SK-N-SH (cell line): ENCODE results near the gene THSD4. TPM values are rescaled to one million over a fixed set of nuclear protein-coding genes. Genes with fewer than 3 reads are reported as not detected.

ENCODE experiments used
- CTCF ChIA-PET: fragments of 300-600, 350-600 bp; formaldehyde crosslinking; extraction: SDS; loops from one replicate; lab custom pipeline; 2021; lab: Yijun Ruan, JAX
- POLR2A ChIA-PET: fragments of 350-600 bp; sonication (Branson Sonifier 250); formaldehyde crosslinking; extraction: SDS; loops from one replicate; lab custom pipeline; 2020; ENCODE audit warnings: antibody characterized with exemption, inconsistent platforms; lab: Yijun Ruan, JAX
- DNase-seq: peaks from one replicate; pipeline ENCODE4 v3.0.0; 2012
- H2AFZ ChIP-seq: fragments of 200-600 bp; sonication (generic); 2 replicates; pipeline ENCODE4 v1.8.1; 2016; ENCODE audit warnings: antibody characterized with exemption, mild to moderate bottlenecking, low read depth
- H3F3A ChIP-seq: fragments of 200-600 bp; sonication (generic); replicated peaks from 2 replicates; pipeline ENCODE3; 2016; ENCODE audit warnings: antibody characterized with exemption, mild to moderate bottlenecking; ENCODE audit not compliant: insufficient read depth
- H3K27ac ChIP-seq, 2 experiments: fragments of 200-500 bp in 1 of 2; fragments of 200-600 bp in 1 of 2; sonication (Bioruptor generic) in 1 of 2; sonication (generic), shearing (Covaris generic) in 1 of 2; 2 replicates each; pipeline versions ENCODE4 v1.5.1 to v1.6.1; 2014 to 2016; ENCODE audit warnings: low read depth in 2 of 2, inconsistent platforms in 1 of 2, low read length in 1 of 2, mild to moderate bottlenecking in 1 of 2, mixed read lengths in 1 of 2
- H3K27me3 ChIP-seq: fragments of 200-600 bp; sonication (generic), shearing (Covaris generic); 2 replicates; pipeline ENCODE4 v1.6.1; 2016; ENCODE audit warnings: mixed run types; ENCODE audit not compliant: insufficient read depth
- H3K36me3 ChIP-seq, 2 experiments: fragments of 200-500 bp in 1 of 2; fragments of 200-600 bp in 1 of 2; sonication (Bioruptor generic) in 1 of 2; sonication (generic) in 1 of 2; replicated peaks in 1 of 2; 2 replicates each; pipeline versions ENCODE3 to v1.5.1; 2014 to 2016; ENCODE audit warnings: low read length in 1 of 2, mild to moderate bottlenecking in 1 of 2; ENCODE audit not compliant: insufficient read depth in 2 of 2, control insufficient read depth in 1 of 2
- H3K4me1 ChIP-seq, 2 experiments: fragments of 200-500 bp in 1 of 2; fragments of 200-600 bp in 1 of 2; sonication (Bioruptor generic) in 1 of 2; sonication (generic), shearing (Covaris generic) in 1 of 2; 2 replicates each; pipeline versions ENCODE4 v1.5.1 to v1.6.1; 2014 to 2016; ENCODE audit warnings: low read depth in 1 of 2, low read length in 1 of 2, mixed run types in 1 of 2; ENCODE audit not compliant: insufficient read depth in 2 of 2, control insufficient read depth in 1 of 2
- H3K4me2 ChIP-seq: fragments of 200-600 bp; sonication (generic), shearing (Covaris generic); 2 replicates; pipeline ENCODE4 v1.6.1; 2017; ENCODE audit warnings: mixed run types
- H3K4me3 ChIP-seq, 2 experiments: fragments of 200-500 bp in 1 of 2; fragments of 200-600 bp in 1 of 2; sonication (Bioruptor generic) in 1 of 2; sonication (generic), shearing (Covaris generic) in 1 of 2; 2 replicates each; pipeline versions ENCODE4 v1.5.1 to v1.8.1; 2014 to 2016; ENCODE audit warnings: low read depth in 2 of 2, inconsistent platforms in 1 of 2, low read length in 1 of 2, mild to moderate bottlenecking in 1 of 2, mixed read lengths in 1 of 2, moderate library complexity in 1 of 2
- H3K79me2 ChIP-seq: fragments of 200-600 bp; sonication (generic); 2 replicates; pipeline ENCODE4 v1.8.1; 2017; ENCODE audit warnings: mild to moderate bottlenecking; ENCODE audit not compliant: insufficient read depth
- H3K9ac ChIP-seq: fragments of 200-600 bp; sonication (generic); 2 replicates; pipeline ENCODE4 v1.6.1; 2017; ENCODE audit warnings: mixed run types
- H3K9me2 ChIP-seq: fragments of 200-600 bp; sonication (generic); 2 replicates; pipeline ENCODE4 v1.6.1; 2017; ENCODE audit warnings: mixed run types
- H3K9me3 ChIP-seq: fragments of 200-600 bp; sonication (generic); 2 replicates; pipeline ENCODE4 v1.6.1; 2017; ENCODE audit warnings: mixed run types, mild to moderate bottlenecking, moderate library complexity
- H4K20me1 ChIP-seq: fragments of 200-600 bp; sonication (generic); 2 replicates; pipeline ENCODE4 v1.6.1; 2017; ENCODE audit warnings: mild to moderate bottlenecking, mixed run types; ENCODE audit not compliant: insufficient read depth
- CHD2 ChIP-seq: fragments of 150-350 bp; IDR thresholded peaks from 2 replicates; pipeline ENCODE4 v1.6.1; 2018; ENCODE audit warnings: low read length; ENCODE audit not compliant: partially characterized antibody
- CTCF ChIP-seq: fragments of 200-600 bp; sonication (generic); IDR thresholded peaks from 2 replicates; pipeline ENCODE4 v1.6.1; 2017; ENCODE audit warnings: antibody characterized with exemption, mild to moderate bottlenecking, moderate library complexity
- EP300 ChIP-seq, 2 experiments: IDR thresholded peaks; 2 replicates each; pipeline versions ENCODE4 v1.4.0 to v1.6.1; 2012; ENCODE audit warnings: borderline replicate concordance in 1 of 2, low read depth in 1 of 2, low read length in 1 of 2
- FOSL2 ChIP-seq: IDR thresholded peaks from 2 replicates; pipeline ENCODE4 v1.4.0; 2012; ENCODE audit warnings: low read depth, mild to moderate bottlenecking, moderate library complexity, borderline replicate concordance
- FOXM1 ChIP-seq: IDR thresholded peaks from 2 replicates; pipeline ENCODE4 v1.4.0; 2012; ENCODE audit warnings: low read depth, mild to moderate bottlenecking
- GABPA ChIP-seq: IDR thresholded peaks from 2 replicates; pipeline ENCODE4 v1.4.0; 2012; ENCODE audit warnings: low read depth, mild to moderate bottlenecking
- GATA2 ChIP-seq: sonication (generic); formaldehyde crosslinking; IDR thresholded peaks from 2 replicates; pipeline ENCODE4 v1.5.0; 2020; ENCODE audit warnings: mild to moderate bottlenecking, missing genetic modification reagents
- IRF3 ChIP-seq: fragments of 150-350 bp; IDR thresholded peaks from 2 replicates; pipeline ENCODE4 v1.6.1; 2016; ENCODE audit warnings: mild to moderate bottlenecking, low read depth, low read length
- JUND ChIP-seq: IDR thresholded peaks from 2 replicates; pipeline ENCODE4 v1.4.0; 2012
- MAX ChIP-seq: IDR thresholded peaks from 2 replicates; pipeline ENCODE4 v1.4.0; 2012; ENCODE audit warnings: low read depth
- MEF2A ChIP-seq: IDR thresholded peaks from 2 replicates; pipeline ENCODE4 v1.4.0; 2012; ENCODE audit warnings: low read depth, borderline replicate concordance
- NFIC ChIP-seq: IDR thresholded peaks from 2 replicates; pipeline ENCODE4 v1.4.0; 2012; ENCODE audit warnings: borderline replicate concordance
- NRF1 ChIP-seq: IDR thresholded peaks from 2 replicates; pipeline ENCODE4 v1.6.1; 2012; ENCODE audit warnings: low read depth, mild to moderate bottlenecking, low read length
- PBX3 ChIP-seq: IDR thresholded peaks from 2 replicates; pipeline ENCODE4; 2012
- POLR2AphosphoS5 ChIP-seq: IDR thresholded peaks from 2 replicates; pipeline ENCODE4 v1.6.1; 2012; ENCODE audit warnings: low read depth, low read length
- RAD21 ChIP-seq: IDR thresholded peaks from 2 replicates; pipeline ENCODE4 v1.6.1; 2012; ENCODE audit warnings: mild to moderate bottlenecking, low read length
- RCOR1 ChIP-seq: fragments of 150-350 bp; IDR thresholded peaks from 2 replicates; pipeline ENCODE4 v1.6.1; 2017; ENCODE audit warnings: antibody characterized with exemption, low read length
- RFX5 ChIP-seq: IDR thresholded peaks from 2 replicates; pipeline ENCODE4 v1.6.1; 2012; ENCODE audit warnings: mild to moderate bottlenecking, improper control_type of control experiment, low read length
- RXRA ChIP-seq: IDR thresholded peaks from 2 replicates; pipeline ENCODE4 v1.4.0; 2012; ENCODE audit warnings: low read depth, mild to moderate bottlenecking, borderline replicate concordance
- USF2 ChIP-seq: fragments of 150-350 bp; IDR thresholded peaks from 2 replicates; pipeline ENCODE4 v1.6.1; 2017; ENCODE audit warnings: antibody characterized with exemption, low read length, low read depth, borderline replicate concordance
- YY1 ChIP-seq: IDR thresholded peaks from 2 replicates; pipeline ENCODE4 v1.4.0; 2012; ENCODE audit warnings: low read depth, mild to moderate bottlenecking
- ZBTB33 ChIP-seq: IDR thresholded peaks from 2 replicates; pipeline ENCODE4 v1.4.0; 2012; ENCODE audit warnings: low read depth, borderline replicate concordance
- WGBS: methylation state at CpG from one replicate; pipeline ENCODE4 v1.1.6; 2017; ENCODE audit warnings: low lambda C conversion rate; 5-methylcytosine and 5-hydroxymethylcytosine counted together
- polyA plus RNA-seq, 3 experiments: library from polyadenylated mRNA; depleted of rRNA; stranded (reverse); fragments of >200 nt; gene quantifications; 2 replicates each; pipeline ENCODE4 v1.2.3, GENCODE V29; 2012

Gene THSD4
- polyA plus RNA-seq, 1 of the 3 experiments (the other 2 are of a cell fraction) = 79.1 TPM

DNA sequence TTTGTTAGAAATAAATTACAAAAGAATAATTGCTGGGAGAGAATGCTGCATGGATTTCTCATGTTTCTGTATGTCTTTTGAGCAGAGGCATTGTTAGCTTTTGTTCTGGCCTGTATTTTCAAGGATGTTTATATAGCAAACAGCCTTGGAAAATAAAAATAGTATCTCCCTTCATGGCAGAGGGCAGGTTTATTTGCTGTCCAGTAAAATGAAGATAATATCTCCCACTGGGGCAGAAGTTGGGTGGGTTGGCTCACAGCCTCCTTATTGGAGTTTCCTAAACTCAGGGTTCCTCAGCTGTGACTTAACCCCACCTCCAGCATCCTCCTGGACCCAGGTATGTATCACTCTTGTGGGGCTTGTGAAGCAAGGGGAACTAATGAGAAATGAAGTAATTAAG is 43.7 kb upstream of the THSD4 start:
- no peaks in the 10 kb centered on the region for H3K9me2 ChIP-seq
- no peaks in the 10 kb centered on the region for H4K20me1 ChIP-seq
- no peak overlapping the region for H2AFZ ChIP-seq
- H3K27me3 ChIP-seq = no peaks in the 10 kb centered on the region
- H3K27ac ChIP-seq = no peak overlapping the region
- H3K79me2 ChIP-seq = no peaks in the 10 kb centered on the region
- H3K4me3 ChIP-seq = no peak overlapping the region
- H3K36me3 ChIP-seq = no peaks in the 10 kb centered on the region
- CTCF ChIA-PET = no interaction called here
- peaks cover 5% of the 10 kb centered on the region; the same call in 1 of the 2 replicates for H3K9me3 ChIP-seq
- no peak for TF ChIP-seq MAX
- TF ChIP-seq NFIC = no peak
- TF ChIP-seq YY1 = no peak
- no peak for TF ChIP-seq JUND
- TF ChIP-seq RCOR1 = no peak
- TF ChIP-seq MEF2A = no peak
- no peak for TF ChIP-seq GATA2 (CRISPR knock-in tag)
- no peak for TF ChIP-seq RAD21
- no peak for TF ChIP-seq CTCF
- no peak for TF ChIP-seq FOXM1
- TF ChIP-seq FOSL2 = no peak
- no peak for TF ChIP-seq USF2
- no peak for TF ChIP-seq PBX3
- no peak for TF ChIP-seq EP300 (IDR thresholded peaks at IDR 0.05; ENCODE audit: borderline replicate concordance in 1 of 2, low read depth in 1 of 2, low read length in 1 of 2)
- TF ChIP-seq CHD2 = no peak
- TF ChIP-seq RXRA = no peak
- no peak for DNase-seq
- no peak overlapping the region for H3K9ac ChIP-seq
- H3F3A ChIP-seq = no peaks in the 10 kb centered on the region
- H3K4me2 ChIP-seq = no peak overlapping the region
- H3K4me1 ChIP-seq = no peaks in the 10 kb centered on the region; a peak in 2 of 4 replicates
- POLR2A ChIA-PET = no interaction called here

DNA sequence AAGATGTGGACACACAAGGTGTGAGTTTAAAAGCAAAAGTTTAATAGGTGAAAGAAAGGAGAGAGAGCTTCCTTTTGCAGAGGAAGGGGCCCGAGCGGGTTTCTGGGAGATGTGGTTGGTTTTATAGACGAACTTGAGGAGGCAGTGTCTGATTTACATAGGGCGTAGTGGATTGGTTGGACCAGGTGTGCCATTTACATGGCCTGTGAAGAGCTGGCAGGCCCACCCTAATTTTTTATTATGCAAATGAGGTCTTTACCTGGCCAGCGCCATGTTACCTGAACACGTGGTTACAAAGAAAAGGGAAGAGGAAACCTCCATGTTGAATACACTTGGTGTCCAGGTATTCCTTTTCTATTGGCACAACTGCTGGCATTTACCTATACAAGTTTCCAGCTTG is 42.8 kb upstream of the THSD4 start:
- H3K4me2 ChIP-seq = no peak overlapping the region
- H3K36me3 ChIP-seq = no peaks in the 10 kb centered on the region
- no peak overlapping the region for H3K27ac ChIP-seq
- no peak overlapping the region for H3K9ac ChIP-seq
- no peaks in the 10 kb centered on the region; a peak in 2 of 4 replicates for H3K4me1 ChIP-seq
- H3K9me2 ChIP-seq = no peaks in the 10 kb centered on the region
- H3K9me3 ChIP-seq = peaks cover 5% of the 10 kb centered on the region; the same call in 1 of the 2 replicates
- no peaks in the 10 kb centered on the region for H3F3A ChIP-seq
- 92% methylated on average over 6 of the region's 6 CpGs for WGBS
- CTCF ChIA-PET = no interaction called here
- TF ChIP-seq GATA2 (CRISPR knock-in tag) (no peak), IRF3 (no peak), PBX3 (no peak), POLR2AphosphoS5 (no peak), ZBTB33 (no peak), GABPA (no peak), JUND (no peak), RFX5 (no peak), NRF1 (no peak)
- POLR2A ChIA-PET = no interaction called here
- H4K20me1 ChIP-seq = no peaks in the 10 kb centered on the region
- no peak overlapping the region for H3K4me3 ChIP-seq
- H3K79me2 ChIP-seq = no peaks in the 10 kb centered on the region
- DNase-seq = no peak
- H2AFZ ChIP-seq = no peak overlapping the region
- H3K27me3 ChIP-seq = no peaks in the 10 kb centered on the region
